Neutrophil (primary cell): ENCODE data around the gene MTCL1.

Experiments
- H3K27ac ChIP-seq: fragments of 200-600 bp; sonication (generic); 2 replicates; pipeline ENCODE4 v1.5.1; 2016; ENCODE audit warnings: mild to moderate bottlenecking, moderate library complexity
- H3K27me3 ChIP-seq: fragments of 200-600 bp; sonication (generic); 2 replicates; pipeline ENCODE4 v1.6.0; 2016; ENCODE audit warnings: mild to moderate bottlenecking
- H3K36me3 ChIP-seq: fragments of 200-600 bp; sonication (generic); 2 replicates; pipeline ENCODE4 v1.5.1; 2017
- H3K4me1 ChIP-seq, 2 experiments: fragments of 200-600 bp in 1 of 2; sonication (generic) in 1 of 2; 1 replicate in 1 of 2; 2 replicates in 1 of 2; pipeline versions ENCODE4 v1.5.1 to v1.6.1; 2013 to 2016; ENCODE audit warnings: low read depth in 1 of 2, low read length in 1 of 2, mild to moderate bottlenecking in 1 of 2, moderate library complexity in 1 of 2; ENCODE audit not compliant: control insufficient read depth in 1 of 2, insufficient read depth in 1 of 2
- H3K4me3 ChIP-seq, 2 experiments: fragments of 200-600 bp in 1 of 2; sonication (generic) in 1 of 2; 1 replicate in 1 of 2; 2 replicates in 1 of 2; pipeline ENCODE4 v1.5.1; 2013 to 2016; ENCODE audit warnings: low read depth in 1 of 2, low read length in 1 of 2, mild to moderate bottlenecking in 1 of 2, moderate library complexity in 1 of 2
- H3K9me3 ChIP-seq: fragments of 200-600 bp; sonication (generic); 2 replicates; pipeline ENCODE4 v1.5.1; 2016
- TF ChIP-seq, protein P1 (sequence below): fragments of 200-600 bp; sonication (generic); IDR thresholded peaks from 2 replicates; pipeline ENCODE4 v1.5.1; 2016; ENCODE audit warnings: antibody characterized with exemption

MTCL1 gene

GRCh38 chr18:8849696-8850095, 144.3 kb downstream of the MTCL1 start:
- Histone ChIP-seq H3K36me3 (no peaks in the 10 kb centered on the region), H3K9me3 (no peaks in the 10 kb centered on the region), H3K4me1 (no peaks in the 10 kb centered on the region), H3K27ac (no peak overlapping the region), H3K4me3 (no peak overlapping the region), H3K27me3 (no peaks in the 10 kb centered on the region)
- TF ChIP-seq, protein P1, sequence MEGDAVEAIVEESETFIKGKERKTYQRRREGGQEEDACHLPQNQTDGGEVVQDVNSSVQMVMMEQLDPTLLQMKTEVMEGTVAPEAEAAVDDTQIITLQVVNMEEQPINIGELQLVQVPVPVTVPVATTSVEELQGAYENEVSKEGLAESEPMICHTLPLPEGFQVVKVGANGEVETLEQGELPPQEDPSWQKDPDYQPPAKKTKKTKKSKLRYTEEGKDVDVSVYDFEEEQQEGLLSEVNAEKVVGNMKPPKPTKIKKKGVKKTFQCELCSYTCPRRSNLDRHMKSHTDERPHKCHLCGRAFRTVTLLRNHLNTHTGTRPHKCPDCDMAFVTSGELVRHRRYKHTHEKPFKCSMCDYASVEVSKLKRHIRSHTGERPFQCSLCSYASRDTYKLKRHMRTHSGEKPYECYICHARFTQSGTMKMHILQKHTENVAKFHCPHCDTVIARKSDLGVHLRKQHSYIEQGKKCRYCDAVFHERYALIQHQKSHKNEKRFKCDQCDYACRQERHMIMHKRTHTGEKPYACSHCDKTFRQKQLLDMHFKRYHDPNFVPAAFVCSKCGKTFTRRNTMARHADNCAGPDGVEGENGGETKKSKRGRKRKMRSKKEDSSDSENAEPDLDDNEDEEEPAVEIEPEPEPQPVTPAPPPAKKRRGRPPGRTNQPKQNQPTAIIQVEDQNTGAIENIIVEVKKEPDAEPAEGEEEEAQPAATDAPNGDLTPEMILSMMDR, result no peak

GRCh38 chr18:8851659-8852058, 146.3 kb downstream of the MTCL1 start:
- TF ChIP-seq, protein P1, result no peak
- Histone ChIP-seq H3K4me1 (no peaks in the 10 kb centered on the region), H3K9me3 (no peaks in the 10 kb centered on the region), H3K4me3 (no peak overlapping the region), H3K27me3 (no peaks in the 10 kb centered on the region), H3K27ac (no peak overlapping the region), H3K36me3 (no peaks in the 10 kb centered on the region)

DNA sequence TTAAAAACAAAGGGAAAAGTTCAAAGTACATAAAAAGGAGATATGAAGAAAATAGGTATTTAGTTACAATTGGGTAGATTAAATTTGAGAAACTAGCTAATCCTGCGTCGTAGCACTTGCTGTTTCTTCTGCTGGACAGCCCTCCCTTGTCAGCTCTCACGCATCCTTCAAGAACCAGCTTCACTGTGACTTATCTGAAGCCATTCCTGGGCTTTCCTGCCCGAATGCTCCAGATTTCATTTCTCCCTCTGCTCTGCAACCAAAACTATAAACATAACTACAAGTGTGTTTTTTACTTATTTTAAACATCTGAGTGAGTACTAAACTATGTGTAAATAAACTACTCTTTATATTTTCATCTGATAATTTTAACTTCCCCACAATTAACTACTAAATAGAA, 149.2 kb downstream of the MTCL1 start:
- Histone ChIP-seq H3K27ac (no peak overlapping the region), H3K4me3 (no peak overlapping the region), H3K4me1 (no peaks in the 10 kb centered on the region), H3K9me3 (no peaks in the 10 kb centered on the region), H3K36me3 (no peaks in the 10 kb centered on the region), H3K27me3 (no peaks in the 10 kb centered on the region)
- TF ChIP-seq, protein P1, result no peak

- no peaks in the 10 kb centered on the region for H3K36me3 ChIP-seq
- H3K27ac ChIP-seq, result no peak overlapping the region
- TF ChIP-seq, protein P1, result no peak
Observed at GRCh38 chr18:8854962-8855361, 149.6 kb downstream of the MTCL1 start.

DNA sequence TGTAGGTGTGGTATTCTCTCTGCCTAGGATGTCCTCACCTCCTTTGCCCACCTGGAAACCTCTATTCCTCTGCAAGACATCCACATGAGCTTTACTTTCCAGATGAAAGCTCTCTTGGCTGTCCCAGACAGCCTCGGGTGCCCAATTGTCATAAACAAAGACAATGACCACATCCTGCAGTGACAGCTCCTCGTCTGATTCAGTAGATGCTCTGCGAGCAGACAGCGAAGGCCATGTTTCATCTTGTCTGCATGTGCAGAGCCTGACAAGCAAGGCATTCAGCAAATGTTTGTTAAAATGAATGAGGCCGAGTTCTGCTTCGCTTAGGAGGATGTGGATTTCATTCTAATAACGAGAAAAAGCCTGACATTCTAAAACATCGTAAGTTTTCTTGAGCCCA, 150.9 kb downstream of the MTCL1 start:
- TF ChIP-seq, protein P1, result no peak
- no peaks in the 10 kb centered on the region for H3K36me3 ChIP-seq
- H3K9me3 ChIP-seq, result no peaks in the 10 kb centered on the region
- H3K4me3 ChIP-seq, result no peak overlapping the region
- H3K27ac ChIP-seq, result no peak overlapping the region
- no peaks in the 10 kb centered on the region for H3K27me3 ChIP-seq
- H3K4me1 ChIP-seq, result no peaks in the 10 kb centered on the region

More at GRCh38 chr18:8854962-8855361, 149.6 kb downstream of the MTCL1 start:
- Histone ChIP-seq H3K4me1 (no peaks in the 10 kb centered on the region), H3K9me3 (no peaks in the 10 kb centered on the region), H3K4me3 (no peak overlapping the region), H3K27me3 (no peaks in the 10 kb centered on the region)

- H3K27me3 ChIP-seq, result no peaks in the 10 kb centered on the region
Observed at GRCh38 chr18:8856769-8857393, 151.5 kb downstream of the MTCL1 start.

More at GRCh38 chr18:8856769-8857393, 151.5 kb downstream of the MTCL1 start:
- no peak overlapping the region for H3K4me3 ChIP-seq
- no peaks in the 10 kb centered on the region for H3K36me3 ChIP-seq
- H3K4me1 ChIP-seq, result no peaks in the 10 kb centered on the region
- TF ChIP-seq, protein P1, result no peak
- H3K27ac ChIP-seq, result no peak overlapping the region
- no peaks in the 10 kb centered on the region for H3K9me3 ChIP-seq
